Hair follicle dermal papilla cell (primary cell): ENCODE measurements around the gene MRPS18A. TPM values are rescaled to one million over a fixed set of nuclear protein-coding genes. Genes with fewer than 3 reads are reported as not detected.

Experiments used
- total RNA-seq: library from RNA; depleted of rRNA; stranded (reverse); fragments of >200 nt; gene quantifications from 2 replicates; pipeline ENCODE4 v1.2.3, GENCODE V29; 2012

The MRPS18A gene
- 30.2 and 35.0 TPM in 2 replicates for total RNA-seq

GRCh38 chr6:43687437-43688347, at the start of gene MRPS18A:
MRPS18A (minus strand) TSS chr6:43687791; CDS start chr6:43687779, 12 bp downstream.

GRCh38 chr6:43644940-43645612, 42.5 kb downstream of the MRPS18A start, which contains the start of gene RSPH9:
RSPH9 (plus strand) TSS chr6:43645036; CDS start chr6:43645099, 63 bp downstream.

GRCh38 chr6:43635387-43636307, 51.9 kb downstream of the MRPS18A start, which contains the start of gene MAD2L1BP:
MAD2L1BP (plus strand) TSS chr6:43635840; CDS start chr6:43635876, 36 bp downstream.

GRCh38 chr6:43629104-43629504, 58.5 kb downstream of the MRPS18A start, which contains the start of gene GTPBP2:
GTPBP2 (minus strand) TSS chr6:43629264; CDS start chr6:43629162, 102 bp downstream.

Other genes starting within 250 kb of the MRPS18A start
- 0.16 TPM in 1 of 2 replicates, not detected in the other for gene DLK2, start 232.2 kb downstream of the MRPS18A start, total RNA-seq
- 18.8 and 20.0 TPM in 2 replicates for gene TJAP1, start 210.2 kb downstream of the MRPS18A start, total RNA-seq
- gene LRRC73, start 177.4 kb downstream of the MRPS18A start, total RNA-seq, result 0.16 and 0.61 TPM in 2 replicates
- gene YIPF3, start 170.9 kb downstream of the MRPS18A start, total RNA-seq, result 102 and 128 TPM in 2 replicates
- gene POLR1C, start 170.7 kb downstream of the MRPS18A start, total RNA-seq, result 24.8 and 26.9 TPM in 2 replicates
- 24.8 and 39.3 TPM in 2 replicates for gene XPO5, start 111.8 kb downstream of the MRPS18A start, total RNA-seq
- gene POLH, start 111.6 kb downstream of the MRPS18A start, total RNA-seq, result 30.7 and 32.8 TPM in 2 replicates
- gene GTPBP2, start 58.5 kb downstream of the MRPS18A start, total RNA-seq, result 55.0 and 66.4 TPM in 2 replicates
- 20.6 and 26.9 TPM in 2 replicates for gene MAD2L1BP, start 52.0 kb downstream of the MRPS18A start, total RNA-seq
- 1.3 and 1.6 TPM in 2 replicates for gene RSPH9, start 42.8 kb downstream of the MRPS18A start, total RNA-seq
- gene VEGFA, start 82.4 kb upstream of the MRPS18A start, total RNA-seq, result 261 and 384 TPM in 2 replicates